ENCODE measurements around the gene STX18.

Gene STX18

DNA sequence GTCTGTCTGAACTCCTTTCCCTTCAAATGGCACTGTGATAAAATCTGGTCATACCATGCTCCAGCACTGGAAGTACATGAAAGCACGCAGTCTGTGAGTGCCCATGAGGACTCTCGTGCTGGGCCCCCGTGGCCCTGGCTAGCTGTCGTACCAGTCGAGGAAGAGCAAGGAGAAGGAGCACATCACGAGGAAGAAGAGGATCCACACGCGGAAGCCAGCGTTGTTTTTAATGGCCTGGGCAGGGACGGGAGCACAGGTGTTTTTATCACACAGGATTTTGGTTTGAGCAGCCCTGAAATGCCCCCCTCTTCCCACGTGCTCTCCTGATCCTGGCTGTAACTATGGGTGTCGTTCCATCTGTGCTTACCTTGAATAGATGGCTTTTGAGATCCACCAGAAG lies 122.0 kb downstream of the STX18 start:
- no peak for DNase-seq (ENCODE audit: low read depth in 2 of 2)

DNA sequence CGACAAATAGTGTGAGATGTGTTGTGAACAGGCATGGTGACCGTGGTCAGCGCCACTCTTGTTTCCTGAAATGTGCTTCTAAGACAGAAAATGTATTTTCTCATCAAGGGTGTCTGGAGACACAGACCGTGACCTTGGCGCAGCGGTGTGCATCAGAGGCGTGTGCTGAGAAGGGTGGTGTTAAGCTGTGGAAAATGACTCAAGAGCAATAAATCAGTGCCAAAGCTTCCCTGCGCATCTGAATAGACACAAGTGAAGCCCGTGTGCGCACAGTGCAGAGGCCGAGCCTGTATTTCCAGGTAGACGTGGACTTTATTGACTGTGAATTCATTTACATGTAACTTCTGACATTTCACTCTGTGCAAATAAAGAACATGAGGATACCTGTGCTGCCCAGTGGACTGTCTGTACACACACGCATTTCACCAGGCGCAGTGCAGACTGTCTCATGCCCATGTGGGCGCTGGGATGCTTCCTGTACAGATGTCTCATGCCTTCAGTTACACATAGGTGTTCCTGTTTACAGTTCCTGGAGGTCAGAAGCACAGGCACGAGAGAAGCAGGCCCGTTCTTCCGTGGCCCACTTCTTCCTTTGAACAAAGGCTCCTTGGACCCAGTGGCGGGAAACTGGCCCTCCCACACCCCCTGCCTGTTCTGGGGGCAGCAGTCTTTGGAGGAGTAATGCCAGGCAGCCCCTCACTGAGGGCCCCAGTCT lies 123.0 kb downstream of the STX18 start:
- DNase-seq (ENCODE audit: low read depth in 2 of 2): no peak

DNA sequence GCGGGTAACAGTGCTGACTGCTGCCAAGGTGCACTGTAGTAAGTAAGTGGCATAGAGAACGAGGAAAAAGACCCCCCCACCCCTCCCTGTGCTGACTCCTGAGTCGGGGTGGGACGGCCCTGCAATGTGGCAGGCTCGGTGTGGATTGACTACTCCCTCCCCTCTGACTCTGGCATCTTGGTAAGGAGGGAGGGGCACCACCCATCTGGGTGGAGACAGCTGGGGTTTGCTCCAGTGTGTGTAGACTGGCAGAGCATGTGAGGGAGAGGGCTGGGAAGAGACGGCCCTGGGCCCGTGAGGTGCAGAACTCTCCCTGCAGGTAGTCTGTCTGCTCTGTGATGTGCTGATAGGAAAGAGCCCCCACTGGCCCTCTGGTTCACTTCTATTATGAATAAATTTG lies 124.0 kb downstream of the STX18 start:
- DNase-seq (ENCODE audit: low read depth in 2 of 2): no peak

DNA sequence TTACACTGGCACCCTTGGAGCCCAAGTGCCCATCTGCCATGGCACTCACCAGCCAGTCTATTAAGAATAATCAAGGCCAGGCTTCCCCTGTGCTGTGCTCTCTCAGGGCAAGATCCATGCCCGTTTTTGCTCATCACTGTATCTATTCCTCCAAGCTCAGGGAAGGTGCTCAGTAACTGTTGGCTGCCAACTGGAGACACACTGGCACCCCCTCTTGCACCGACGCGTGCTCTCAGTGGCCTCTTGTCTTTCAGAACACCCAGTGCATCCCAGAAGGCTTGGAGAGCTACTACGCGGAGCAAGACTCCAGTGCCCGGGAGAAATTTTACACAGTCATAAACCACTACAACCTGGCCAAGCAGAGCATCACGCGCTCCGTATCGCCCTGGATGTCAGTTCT lies 124.9 kb downstream of the STX18 start:
- DNase-seq (ENCODE audit: low read depth in 2 of 2): no peak

DNA sequence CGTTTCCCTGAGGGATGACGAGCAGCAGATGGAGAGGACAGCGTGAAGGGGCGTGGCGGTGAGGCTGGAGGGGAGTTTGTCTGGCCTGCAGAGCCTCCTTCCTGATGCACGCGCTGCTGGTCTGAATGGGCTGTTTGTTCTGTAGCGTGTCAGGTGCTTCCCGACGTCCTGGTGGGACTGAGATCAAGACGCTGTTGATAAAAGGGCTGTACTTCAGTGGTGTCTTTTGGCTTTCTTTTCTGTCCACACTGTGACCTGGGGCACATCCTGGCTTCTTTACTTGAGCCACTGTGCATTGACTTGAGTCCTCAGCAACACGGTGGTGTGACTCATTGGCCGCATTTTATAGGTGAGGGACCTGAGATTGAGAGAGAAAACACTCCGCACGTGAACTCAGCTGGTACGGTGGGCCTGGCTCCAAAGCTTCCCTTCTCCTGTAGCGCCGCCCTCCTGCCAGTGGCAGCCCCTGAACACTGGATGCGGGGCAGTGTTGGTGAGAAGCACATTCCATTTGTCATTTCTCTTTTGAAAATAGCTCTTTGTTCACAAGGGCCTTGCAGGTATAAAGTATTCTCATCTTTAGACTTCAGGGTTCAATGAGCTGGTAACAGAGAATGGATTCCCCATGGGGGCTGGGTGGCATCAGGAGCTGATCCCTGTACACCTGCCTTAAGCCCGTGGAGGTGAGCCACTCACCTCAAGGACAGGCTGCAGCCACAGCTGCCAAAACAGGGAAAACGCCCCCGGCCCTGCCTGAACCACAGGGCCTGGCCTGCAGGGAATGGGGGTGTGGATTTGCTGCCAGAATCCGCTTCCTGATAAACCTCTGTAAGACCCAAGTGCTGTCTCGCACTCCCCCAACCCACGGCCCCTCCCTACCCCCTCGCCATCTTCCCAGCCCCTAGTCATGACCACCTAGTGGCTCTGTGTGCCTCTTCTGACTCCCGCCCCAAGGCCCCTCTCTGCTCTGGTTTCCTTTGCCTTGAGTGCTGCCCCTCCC lies 125.7 kb downstream of the STX18 start:
- DNase-seq (ENCODE audit: low read depth in 2 of 2): no peak

DNA sequence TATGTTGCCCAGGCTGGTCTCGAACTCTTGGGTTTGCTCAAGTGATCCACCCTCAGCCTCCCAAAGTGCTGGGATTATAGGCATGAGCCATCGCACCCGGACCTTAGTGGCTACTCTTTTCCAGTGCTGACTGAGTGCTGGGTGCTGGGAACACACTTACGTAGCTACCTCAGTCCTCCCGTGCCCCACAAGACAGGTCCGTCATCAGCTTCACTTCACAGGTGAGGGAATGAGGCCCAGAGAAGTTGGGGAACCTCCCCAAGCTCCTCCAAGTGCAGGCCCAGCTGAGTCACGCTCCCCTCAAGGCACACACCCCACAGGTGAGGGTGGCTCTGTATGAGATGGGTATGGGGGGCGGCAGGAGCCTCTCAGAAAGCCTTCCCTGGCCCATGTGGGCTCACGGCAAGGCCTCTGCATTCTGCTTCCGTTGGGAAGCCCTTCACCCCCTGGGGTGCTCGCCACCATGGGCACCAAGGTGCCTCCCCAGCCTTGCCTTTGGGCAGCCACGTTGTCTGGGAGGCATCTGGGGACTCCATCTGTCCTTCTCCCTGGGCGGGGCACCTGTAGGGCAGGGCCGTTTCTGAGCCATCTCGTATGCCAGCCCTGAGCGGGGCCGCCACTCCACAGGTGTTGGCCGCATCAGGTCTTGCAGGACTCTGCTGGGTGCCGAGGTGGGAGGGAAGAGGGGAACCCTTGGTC lies 126.6 kb downstream of the STX18 start:
- DNase-seq (ENCODE audit: low read depth in 2 of 2): no peak

DNA sequence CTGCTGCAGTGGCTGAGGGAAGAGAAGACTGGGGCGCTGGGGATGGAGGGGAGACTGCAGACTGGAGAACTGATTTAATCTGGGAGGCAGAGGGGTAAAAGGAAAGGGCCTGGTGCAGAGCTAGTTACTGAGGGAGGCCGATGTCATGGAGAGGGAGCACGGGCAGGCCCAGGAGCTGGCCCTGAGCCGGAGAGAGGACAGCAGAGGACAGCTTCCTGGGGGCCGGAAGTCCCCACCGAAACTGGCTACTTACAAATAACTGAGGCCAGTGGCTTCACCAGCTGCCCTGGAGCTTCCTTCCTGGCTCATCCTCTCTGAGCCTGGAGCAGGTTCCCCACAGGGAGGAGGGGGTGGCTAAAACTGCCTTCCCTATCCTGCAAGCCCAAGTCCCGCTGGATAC lies 128.0 kb downstream of the STX18 start:
- DNase-seq (ENCODE audit: low read depth in 2 of 2): no peak

DNA sequence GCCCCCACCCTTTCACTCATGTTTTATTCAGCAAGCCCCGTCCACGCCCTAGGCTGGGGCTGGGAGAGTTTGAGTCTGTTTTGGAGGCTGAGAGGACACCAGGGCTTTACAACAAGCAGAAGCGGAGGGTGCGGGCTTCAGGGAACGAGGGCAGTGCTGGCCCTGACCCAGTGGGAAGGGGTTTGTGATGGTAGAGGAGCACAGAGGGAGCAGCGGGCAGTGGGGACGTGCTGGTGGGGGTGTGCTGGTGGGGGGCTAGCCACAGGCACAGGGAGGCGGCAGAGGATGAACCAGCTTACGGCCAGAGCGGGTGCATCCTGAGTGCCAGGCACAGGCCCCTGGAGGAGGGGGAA lies 128.5 kb downstream of the STX18 start:
- DNase-seq (ENCODE audit: low read depth in 2 of 2): no peak

DNA sequence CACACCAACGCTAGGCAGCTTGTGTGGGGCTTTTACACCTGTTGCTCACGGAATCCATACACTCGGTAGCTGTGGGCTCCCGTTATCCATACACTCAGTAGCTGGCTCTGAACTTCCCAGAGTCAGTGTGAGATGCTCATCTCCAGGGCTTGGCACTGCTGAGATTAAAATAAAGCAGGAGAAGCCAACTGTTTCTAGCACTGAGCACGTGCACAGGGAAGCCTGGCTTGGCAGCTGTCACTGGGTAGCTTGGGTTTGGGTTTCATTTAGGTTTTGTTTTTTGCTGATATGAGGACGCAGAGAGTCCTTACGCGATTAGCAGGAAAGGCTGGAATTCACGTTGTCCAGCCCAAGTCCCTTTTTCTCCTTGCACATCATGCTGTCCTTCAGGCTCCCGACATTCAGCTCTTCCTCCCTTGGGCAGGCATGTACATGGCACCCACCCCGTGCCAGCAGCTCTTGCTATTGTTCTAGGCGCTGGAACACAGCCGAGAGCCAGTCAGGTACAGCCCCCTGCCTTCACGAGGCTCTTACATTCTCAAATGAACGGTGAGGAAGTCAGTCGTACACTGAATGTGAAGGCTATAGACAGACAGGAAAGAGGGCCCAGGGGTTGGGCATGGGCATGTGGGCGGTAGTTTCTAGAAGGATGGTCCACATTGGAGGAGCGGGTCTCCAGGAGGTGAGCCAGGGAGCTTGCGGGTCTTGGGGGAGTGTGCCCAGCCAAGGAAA lies 129.0 kb downstream of the STX18 start:
- no peak for DNase-seq (ENCODE audit: low read depth in 2 of 2)

DNA sequence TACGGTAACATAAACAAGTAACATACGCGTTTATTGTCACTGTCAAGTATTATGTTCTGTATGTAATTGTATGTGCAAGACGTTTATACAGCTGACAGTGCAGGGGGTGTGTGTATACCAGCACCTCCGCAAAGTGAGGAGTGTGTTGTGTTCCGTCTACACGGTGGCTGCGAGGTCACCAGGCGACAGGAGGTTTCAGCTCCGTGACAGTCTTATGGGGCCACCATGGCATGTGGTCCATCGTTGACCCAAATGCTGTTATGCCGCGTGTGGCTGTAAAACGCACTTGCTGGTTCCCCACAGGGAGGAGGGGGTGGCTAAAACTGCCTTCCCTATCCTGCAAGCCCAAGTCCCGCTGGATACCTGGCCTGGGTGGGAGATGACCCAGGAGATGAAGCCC lies 129.9 kb downstream of the STX18 start:
- DNase-seq (ENCODE audit: low read depth in 2 of 2): no peak

DNA sequence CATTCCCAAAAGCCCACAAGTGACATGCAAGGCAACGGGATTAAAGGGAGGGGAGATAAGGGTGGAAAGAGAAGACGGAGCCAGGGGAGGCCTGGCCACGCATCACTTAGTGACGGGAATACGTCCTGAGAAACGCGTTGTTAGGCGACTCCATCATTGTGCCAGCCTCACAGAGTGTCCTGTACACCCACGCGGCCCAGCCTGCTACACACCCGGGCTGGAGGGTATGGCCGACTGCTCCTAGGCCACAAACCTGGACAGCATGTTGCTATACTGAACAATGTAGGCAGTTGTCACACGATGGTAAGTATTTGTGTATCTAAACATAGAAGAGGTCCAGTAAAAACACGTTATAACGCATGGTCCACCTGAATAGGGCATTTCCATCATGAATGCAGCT lies 131.6 kb downstream of the STX18 start:
- no peak for DNase-seq (ENCODE audit: low read depth in 2 of 2)

DNA sequence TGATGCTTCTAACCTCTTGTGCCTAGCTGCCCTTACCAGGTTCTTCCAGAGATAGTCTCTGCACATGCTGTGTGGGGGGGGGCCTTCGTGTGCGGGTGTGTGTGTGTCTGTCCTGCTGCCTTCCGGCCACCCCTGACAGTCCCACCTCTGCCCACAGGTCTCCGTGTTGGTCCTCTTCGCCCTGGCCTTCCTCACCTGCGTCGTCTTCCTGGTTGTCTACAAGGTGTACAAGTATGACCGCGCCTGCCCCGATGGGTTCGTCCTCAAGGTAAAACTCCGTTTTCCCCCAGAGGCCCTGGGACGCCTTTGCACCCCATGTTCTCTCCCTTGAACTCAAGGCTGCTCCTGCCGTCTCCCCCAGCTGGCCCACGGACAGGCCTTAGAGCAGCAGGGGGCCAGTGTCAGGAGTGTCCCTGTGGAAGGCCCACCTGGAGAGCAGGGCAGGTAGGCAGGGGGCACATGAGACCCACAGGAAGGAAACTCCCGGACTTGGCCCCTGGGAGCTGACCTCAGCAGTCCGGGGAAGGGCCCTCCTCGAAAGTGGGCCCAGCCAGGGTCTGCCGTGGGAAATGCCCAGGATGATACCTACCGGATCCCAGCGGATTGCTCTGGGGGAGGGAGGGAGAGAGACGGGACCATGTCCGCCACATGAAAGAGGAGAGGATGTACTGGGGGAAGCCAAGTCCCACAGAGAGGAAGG lies 132.3 kb downstream of the STX18 start:
- DNase-seq (ENCODE audit: low read depth in 2 of 2): no peak

DNA sequence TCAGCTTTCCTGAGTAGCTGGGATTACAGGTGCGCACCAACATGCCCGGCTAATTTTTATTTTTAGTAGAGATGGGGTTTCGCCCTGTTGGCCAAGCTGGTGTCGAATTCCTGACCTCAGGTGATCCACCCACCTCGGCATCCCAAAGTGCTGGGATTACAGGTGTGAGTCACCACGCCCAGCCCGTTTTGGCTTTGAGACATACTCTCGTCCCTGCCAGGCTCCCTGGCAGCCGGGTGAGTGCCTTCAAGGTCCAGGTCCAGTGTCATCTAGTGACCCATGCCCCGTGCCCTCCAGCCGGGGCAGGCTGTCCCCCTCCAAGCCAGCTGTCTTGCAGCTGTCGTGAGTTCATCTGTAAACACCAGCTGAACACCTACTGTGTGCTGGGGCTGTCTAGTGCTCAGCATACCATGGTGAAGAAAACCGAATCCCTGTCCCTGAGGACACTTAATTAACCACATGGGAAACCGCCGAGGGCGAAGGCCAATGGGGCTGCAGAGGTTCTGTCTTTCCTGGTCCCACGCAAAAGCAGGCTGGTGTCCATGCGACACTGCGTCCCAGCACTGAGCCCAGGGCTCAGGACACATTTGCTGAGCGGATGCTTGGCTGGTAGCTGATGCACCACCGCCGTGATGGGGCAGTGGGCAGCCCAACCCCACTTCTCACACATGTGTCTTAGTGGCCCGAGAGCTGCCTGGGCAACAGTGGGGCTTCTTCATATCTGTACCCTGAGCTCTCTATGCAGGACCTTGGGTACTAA lies 133.1 kb downstream of the STX18 start:
- no peak for DNase-seq (ENCODE audit: low read depth in 2 of 2)

DNA sequence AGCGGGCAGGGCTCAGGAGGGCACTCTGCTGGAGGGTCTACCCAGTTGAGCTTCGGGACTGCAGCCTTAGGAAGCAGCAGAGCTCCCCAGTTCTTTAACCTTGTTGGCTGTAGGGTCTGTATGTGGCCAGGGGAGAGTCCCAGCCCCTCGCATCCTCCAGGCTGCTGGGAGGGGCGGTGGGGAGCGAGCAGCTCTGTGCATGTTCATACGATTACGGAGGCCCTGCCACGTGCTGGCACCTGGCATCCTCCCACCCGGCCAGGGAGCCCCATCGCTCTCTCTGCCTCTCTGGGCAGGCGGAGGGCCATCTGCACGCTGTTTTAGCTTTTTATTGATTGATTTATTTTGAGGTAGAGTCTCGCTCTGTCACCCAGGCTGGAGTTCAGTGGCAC lies 133.7 kb downstream of the STX18 start:
- no peak for DNase-seq (ENCODE audit: low read depth in 2 of 2)

DNA sequence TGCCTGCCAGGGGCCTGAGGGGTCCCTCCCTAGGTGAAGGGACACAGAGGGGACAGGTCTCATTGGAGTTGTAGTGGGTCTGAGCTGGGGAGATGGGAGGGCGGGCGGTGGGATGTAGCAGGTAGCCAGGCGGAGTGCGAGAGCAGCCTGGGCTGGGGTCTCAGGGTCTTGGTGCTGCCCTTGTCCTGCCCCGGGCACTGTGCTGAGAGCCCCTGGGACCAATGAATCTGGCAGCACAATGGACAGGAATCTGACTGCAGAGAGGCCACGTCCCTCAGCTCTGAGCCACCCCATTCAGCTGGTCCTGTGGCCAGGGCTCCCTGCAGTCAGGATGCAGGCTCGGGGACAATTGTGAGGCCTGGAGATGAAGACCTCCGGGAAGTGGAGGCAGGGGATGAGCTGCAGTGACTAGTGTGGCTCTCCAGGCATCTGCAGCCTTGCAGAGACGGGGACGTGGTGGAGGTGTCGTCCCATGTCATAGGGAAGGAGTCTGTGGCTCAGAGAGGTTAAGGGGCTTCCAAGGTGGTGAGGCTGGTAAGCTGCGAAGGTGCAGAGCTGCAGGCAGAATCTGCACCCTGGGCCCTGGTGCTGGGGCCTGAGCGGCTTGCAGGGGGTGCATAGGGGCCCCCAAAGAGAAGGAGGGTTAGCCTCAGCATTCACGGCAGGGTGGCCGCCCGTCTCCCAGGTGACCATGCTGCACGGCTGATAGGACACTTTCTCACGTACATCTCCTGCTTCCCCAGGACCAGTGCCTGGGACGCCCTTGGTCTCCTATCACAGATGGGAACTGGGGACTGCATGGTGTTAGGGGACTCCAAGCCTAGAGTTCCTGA lies 134.3 kb downstream of the STX18 start:
- no peak for DNase-seq (ENCODE audit: low read depth in 2 of 2)

DNA sequence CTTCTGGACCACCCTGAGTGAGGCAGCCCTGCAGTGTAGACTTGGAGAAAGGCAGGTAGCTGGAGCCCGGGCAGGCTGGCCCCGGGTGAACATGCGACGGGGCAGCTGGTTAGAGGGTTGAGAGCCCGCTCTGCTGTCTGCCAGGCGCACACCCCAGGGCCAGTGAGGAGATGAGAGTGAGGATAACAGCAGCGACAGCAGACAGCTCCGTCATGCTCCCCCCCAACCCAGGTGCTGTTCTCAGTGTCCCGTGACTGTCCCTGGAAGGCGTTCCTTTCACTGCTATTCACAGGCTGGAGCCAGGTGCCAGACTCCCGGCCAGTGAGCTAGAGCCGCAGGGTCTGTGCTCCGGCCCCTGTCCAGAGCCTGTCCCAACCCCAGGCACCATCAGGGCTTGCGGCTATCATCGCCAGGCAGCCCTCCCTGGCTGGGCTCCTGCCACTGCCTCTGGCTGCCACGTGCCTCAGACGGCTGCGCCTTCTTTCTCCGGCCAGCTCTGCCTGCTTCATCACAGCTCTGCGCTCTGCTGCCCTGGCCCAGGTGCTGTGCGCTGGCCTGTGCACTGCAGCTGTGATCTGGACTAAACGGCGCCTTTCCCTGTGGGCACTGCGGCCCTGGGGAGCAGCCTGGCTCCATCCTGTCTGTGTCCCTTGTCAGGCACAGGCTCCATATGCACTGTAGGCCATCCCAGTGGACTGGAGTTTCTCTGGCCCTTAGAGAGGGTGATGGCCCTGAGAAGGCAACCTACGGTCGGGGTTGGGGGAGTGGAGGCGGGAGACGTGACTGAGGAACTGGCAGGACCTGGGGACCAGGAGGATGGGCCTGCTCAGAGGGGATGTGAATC lies 135.2 kb downstream of the STX18 start:
- DNase-seq (ENCODE audit: low read depth in 2 of 2): no peak

DNA sequence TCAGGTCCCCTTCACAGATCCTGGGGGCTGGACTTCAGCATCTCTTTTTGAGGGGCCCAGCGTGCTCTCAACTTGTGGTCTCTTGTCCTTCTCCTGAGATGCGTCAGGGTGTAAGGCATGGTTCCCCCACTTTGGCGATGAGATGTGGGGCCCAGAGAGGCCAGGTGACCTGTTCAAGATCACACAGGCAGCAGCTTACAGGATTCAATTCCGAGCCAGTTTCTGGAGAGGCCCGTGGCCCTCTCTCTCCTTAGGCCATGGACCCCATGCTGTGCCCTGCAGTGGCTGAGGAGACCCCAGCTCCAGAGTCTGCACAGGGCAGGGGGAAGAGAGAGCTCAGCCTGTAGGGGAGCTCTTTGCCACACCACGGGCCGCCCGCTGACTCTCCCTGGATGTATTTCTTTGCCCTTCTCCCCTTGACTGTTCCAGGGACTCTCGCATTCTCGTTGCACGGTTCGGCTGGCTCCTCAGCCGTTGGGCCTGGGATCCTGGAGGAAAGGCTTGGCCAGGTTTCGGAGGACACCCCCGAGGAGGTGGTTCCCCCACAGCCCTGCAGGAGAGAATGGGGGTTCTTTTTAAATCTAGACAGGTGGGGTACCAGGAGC lies 136.4 kb downstream of the STX18 start:
- no peak for DNase-seq (ENCODE audit: low read depth in 2 of 2)

DNA sequence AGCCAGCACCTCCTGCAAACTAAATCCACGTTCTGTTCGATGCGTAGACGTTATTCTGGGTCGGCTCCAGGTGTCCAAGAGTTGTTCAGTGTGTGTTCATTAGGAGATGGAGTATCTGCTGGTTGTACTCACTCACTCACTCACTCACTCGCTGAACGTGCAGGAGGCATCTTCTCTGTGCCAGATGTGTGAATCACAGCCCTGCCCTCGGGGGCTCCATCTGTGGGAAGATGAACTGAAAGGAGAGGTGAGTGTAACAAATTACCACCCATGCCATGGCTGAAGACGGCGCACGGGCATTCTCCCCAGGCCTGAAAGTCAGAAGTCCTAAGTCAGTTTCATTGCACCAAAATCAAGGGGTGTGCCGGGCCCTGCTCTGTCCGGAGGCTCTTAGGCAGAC lies 138.9 kb downstream of the STX18 start:
- no peak for DNase-seq (ENCODE audit: low read depth in 2 of 2)
